ENCODE measurements around the gene GINS3.

The GINS3 gene

GRCh38 chr16:58426966-58427365 lies 34.7 kb downstream of the GINS3 start:
- no peak for DNase-seq

GRCh38 chr16:58428621-58429542 lies 36.6 kb downstream of the GINS3 start:
- no peak for DNase-seq

GRCh38 chr16:58430718-58431117 lies 38.4 kb downstream of the GINS3 start:
- no peak for DNase-seq

- no peak for DNase-seq
Observed at GRCh38 chr16:58433569-58433951, 41.3 kb downstream of the GINS3 start.

GRCh38 chr16:58435779-58436178 lies 43.5 kb downstream of the GINS3 start:
- DNase-seq, result no peak

- no peak for DNase-seq
Observed at GRCh38 chr16:58440131-58440530, 47.9 kb downstream of the GINS3 start.

- no peak for DNase-seq
Observed at GRCh38 chr16:58442547-58442946, 50.3 kb downstream of the GINS3 start.

- no peak for DNase-seq
Observed at GRCh38 chr16:58443783-58444182, 51.5 kb downstream of the GINS3 start.

- no peak for DNase-seq
Observed at GRCh38 chr16:58444265-58444664, 52.0 kb downstream of the GINS3 start.

GRCh38 chr16:58448890-58449289 lies 56.6 kb downstream of the GINS3 start:
- DNase-seq, result no peak

- DNase-seq, result no peak
Observed at GRCh38 chr16:58449306-58449705, 57.0 kb downstream of the GINS3 start.

GRCh38 chr16:58449768-58450167 lies 57.5 kb downstream of the GINS3 start:
- DNase-seq, result no peak

GRCh38 chr16:58450590-58450989 lies 58.3 kb downstream of the GINS3 start:
- no peak for DNase-seq

- DNase-seq, result no peak
Observed at GRCh38 chr16:58451265-58451689, 59.0 kb downstream of the GINS3 start.

- no peak for DNase-seq
Observed at GRCh38 chr16:58451945-58452401, 59.7 kb downstream of the GINS3 start.

- DNase-seq, result no peak
Observed at GRCh38 chr16:58452640-58453039, 60.4 kb downstream of the GINS3 start.

GRCh38 chr16:58454178-58454577 lies 61.9 kb downstream of the GINS3 start:
- no peak for DNase-seq

GRCh38 chr16:58454856-58455255 lies 62.6 kb downstream of the GINS3 start:
- DNase-seq, result no peak
